Stimulated activated CD4-positive, alpha-beta T cell treated with anti-CD3 and anti-CD28 coated beads, Interleukin-4, amount 100 ng/mL, for 48 hours (primary cell): ENCODE results near the gene HUNK.

ENCODE experiments used
- DNase-seq, 2 donors: peaks; one replicate each; pipeline ENCODE4 v3.0.0-alpha.2; 2020; ENCODE audit warnings: low read depth in 2 of 2

The HUNK gene

GRCh38 chr21:31952828-31953227 lies 80.0 kb downstream of the HUNK start:
- DNase-seq, result no peak

- DNase-seq, result no peak
Observed at GRCh38 chr21:31957631-31958030, 84.8 kb downstream of the HUNK start.

DNA sequence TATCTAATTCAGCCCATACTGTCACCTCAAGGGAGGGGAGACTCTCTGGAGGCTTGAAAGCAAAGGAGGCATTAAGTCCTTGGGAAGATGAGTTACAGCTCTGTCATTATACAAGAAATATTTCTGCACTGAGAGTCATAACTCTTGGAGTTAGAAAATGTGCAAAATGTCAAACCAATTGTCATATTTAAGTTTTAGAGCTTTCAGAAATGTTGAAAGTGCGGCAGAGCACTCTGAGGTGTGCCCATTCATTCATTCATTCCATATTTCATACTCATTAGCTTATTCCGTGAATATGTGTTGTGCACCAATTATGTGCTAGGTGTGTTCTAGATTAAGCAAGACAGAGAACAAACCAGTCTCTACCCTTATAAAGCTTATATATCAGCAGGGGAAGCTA lies 87.1 kb downstream of the HUNK start:
- DNase-seq, result no peak

DNA sequence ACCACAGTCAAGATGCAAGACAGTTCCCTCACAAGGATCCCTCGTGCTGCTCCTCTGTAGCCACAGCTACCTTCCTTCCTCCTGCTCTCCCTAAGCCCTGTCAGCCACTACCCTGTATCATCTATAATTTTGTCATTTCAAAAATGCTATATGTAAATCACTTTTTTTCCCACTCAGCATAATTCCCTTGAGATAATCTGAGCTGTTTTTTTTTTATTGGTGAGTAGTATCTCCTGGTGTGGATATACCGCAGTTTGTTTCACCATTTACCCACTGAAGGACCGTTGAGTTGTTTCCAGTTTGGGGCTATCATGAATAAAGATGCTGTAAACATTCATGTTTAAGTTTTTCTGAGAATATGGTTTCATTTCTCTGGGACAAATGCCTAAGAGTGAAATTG lies 88.2 kb downstream of the HUNK start:
- no peak for DNase-seq

DNA sequence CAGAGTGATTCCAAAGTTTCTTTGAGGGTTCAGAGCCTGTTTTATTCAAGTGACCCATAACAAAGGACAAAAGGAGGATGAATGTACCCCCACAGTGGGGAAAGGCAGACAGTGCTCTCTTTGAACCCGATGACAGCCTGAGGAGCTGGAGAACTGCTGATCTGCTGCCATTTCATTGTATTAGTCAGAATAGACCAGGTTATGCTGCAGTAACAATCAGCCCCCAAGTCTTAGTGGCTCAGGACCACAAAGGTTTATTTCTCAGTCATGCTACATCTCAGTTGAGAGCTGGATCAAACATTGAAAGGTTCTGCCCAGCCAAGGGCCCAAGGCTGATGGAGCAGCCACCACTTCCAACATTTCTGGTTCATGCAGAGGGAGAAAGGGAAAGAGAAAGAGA lies 88.9 kb downstream of the HUNK start:
- no peak for DNase-seq

DNA sequence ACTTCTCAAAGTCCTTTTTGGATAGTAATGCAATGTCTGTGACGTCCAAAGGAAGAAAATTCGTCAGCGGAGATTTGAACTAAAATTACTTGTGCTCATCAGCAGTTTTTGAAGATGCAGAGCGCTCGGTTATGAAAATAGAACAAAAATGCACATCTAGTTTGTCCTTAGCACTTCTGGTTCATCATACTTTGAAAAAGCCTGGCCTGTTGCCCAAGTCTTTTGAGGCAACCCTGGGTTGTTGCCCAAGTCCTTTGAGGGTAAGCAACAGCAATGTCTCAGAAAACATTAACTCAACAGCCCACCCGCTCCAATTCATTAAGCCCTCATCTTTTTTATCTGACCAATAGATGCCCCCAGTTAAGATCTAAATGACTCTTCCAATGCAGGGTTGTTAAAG lies 91.9 kb downstream of the HUNK start:
- no peak for DNase-seq

- no peak for DNase-seq
Observed at GRCh38 chr21:31967334-31967733, 94.5 kb downstream of the HUNK start.

- DNase-seq, result no peak
Observed at GRCh38 chr21:31972622-31973021, 99.8 kb downstream of the HUNK start.

GRCh38 chr21:31973402-31973944 lies 100.7 kb downstream of the HUNK start:
- no peak for DNase-seq

- peak in 1 of 2 donors; percentile 2 for DNase-seq
Observed at GRCh38 chr21:31974454-31974985, 101.7 kb downstream of the HUNK start.

- no peak for DNase-seq
Observed at GRCh38 chr21:31975491-31975890, 102.7 kb downstream of the HUNK start.

DNA sequence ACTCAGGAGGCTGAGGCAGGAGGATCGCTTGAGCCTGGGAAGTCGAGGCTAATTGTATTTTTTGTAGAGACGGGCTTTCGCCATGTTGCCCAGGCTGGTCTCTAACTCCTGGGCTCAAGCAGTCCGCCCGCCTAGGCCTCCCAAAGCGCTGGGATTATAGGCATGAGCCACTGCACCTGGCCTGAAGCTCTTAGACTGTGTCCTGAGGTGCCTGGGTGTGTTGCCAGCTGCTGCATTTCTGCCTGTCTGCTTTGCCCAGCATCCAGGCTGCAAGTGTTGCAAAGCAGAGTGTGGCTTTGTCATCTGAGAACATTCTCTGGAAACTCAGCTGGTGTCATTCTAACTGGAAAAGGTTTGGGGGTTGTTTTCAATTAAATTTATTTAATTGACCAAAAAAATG lies 105.0 kb downstream of the HUNK start:
- no peak for DNase-seq

- no peak for DNase-seq
Observed at GRCh38 chr21:31983120-31983519, 110.3 kb downstream of the HUNK start.

GRCh38 chr21:31983554-31983953 lies 110.7 kb downstream of the HUNK start:
- DNase-seq, result no peak

GRCh38 chr21:31985398-31985797 lies 112.6 kb downstream of the HUNK start:
- no peak for DNase-seq

DNA sequence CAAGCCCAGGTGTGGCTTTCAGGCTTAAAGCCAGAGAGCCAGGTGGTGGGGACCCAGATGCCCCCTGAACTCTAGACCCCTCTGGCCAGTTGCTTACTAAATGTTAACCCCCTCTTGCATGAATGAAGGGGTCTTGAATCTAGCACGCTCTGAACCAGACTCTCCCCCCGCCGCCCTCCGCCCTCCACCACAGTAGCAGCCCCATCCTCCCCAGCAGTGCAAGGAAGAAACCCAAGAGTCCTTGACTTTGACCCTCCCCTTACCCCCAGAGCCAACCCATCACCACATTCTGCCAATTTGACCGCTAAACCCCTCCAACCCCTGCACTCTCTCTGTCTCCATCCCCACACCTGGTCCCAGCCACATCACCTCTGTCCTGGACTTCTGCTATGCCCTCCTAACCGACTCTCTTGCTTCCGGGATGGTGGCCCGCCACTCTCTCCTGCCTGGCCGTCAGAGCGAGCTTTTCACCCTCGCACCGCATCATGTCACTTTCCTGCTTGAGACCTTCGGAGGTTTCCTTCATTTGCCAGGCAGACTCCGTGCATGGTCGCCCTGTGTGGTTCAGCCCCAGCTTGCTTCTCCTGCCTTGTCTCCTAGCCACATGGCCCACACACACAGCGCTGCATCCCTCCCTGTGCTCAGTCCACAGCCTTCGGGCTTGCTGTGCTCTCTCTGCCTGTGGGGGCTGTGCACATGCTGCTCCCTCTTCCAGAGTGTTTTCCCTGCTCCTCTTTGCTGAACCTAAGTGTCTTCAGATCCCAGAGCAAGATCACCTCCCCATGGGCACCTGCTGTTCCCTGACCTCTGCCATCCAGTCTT lies 113.4 kb downstream of the HUNK start:
- no peak for DNase-seq

DNA sequence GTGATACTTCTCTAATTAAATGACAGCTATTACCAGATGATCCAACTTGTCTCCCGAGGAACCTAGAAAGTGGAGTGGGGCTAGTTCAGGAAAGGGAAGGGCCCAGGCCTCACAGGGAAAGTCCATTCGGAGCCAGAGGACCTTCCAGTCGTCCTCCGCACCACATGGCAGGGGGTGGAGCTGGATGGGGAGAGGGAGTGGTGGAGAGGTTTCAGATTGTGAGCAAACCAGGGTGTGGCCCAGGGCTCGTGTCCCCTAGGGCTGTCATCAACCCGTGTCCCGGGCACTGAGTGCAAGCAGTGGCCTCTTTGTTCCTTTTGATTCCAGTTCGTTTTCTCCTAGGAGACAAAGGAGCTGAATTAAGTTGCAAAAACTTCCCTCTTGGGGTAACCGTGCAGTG lies 114.9 kb downstream of the HUNK start:
- DNase-seq, result no peak

GRCh38 chr21:31988492-31989290 lies 115.9 kb downstream of the HUNK start:
- DNase-seq, result no peak

DNA sequence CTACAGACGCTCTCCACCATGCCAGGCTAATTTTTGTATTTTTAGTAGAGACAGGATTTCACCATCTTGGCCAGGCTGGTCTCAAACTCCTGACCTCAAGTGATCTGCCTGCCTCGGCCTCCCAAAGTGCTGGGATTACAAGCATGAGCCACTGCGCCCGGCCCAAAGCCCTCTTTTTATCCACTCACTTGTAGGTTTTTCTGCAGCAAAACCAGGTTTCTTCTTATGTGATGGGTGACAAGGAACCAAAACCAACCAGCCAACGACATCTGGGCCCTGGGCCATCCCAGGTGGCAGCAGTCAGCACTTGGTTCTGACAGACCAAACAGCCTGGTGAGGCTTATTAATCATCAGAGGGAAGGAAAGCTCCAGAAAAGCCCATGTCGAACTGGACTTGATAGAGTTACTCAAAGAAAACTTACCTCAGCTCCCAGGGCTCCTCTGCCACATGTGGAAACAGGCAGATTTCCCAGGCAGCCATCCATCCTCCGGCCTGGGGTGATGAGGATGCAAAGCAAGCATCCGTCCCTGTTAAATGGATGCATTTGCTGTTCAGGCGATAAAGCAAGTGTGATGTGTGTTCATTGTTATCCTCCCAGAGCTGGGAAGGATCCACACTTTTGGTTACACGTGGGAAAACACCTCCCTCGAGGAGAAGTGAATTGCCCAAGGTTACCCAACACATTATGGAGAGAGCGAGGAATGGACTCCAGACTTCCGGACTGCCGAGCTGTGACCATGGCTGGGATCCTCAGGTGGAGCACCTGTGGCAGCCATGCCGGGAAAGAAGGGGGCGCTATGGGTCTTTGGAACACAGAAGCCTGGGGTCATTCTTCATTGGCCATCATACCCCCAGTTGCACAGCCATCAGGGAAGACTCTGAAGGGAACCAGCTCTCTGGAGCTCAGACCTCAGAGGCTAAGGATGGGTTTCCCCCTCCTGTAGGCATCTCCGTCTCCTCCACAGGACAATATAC lies 118.8 kb downstream of the HUNK start:
- DNase-seq, result no peak

DNA sequence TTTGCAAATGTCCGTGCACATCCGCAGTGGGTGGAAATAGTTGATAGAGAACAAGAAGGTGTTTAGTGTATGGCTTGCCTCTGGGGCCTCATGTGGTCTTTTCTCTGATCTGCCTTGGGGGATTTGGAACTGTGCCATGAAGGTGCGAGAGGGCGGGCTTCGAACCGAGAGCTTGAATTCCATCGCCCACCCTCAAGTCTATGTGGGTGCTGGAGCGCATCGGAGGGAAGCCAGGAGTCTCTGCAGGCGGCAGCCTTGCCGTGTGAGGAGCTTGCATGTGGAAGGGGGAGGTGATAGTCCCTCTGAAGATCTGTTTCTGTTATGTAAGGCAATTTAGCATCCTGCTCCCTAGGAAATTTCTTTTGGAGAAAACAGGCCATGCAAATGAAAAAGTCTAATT lies 119.6 kb downstream of the HUNK start:
- DNase-seq, result no peak
